HepG2 (cell line): ENCODE results near the gene MRPL48. TPM values are rescaled to one million over a fixed set of nuclear protein-coding genes. Genes with fewer than 3 reads are reported as not detected.

Experiments
- EZH2 ChIP-seq: conservative IDR thresholded peaks from 2 replicates; pipeline ENCODE4 v1.6.1; 2012; ENCODE audit warnings: mild to moderate bottlenecking, low read depth, low read length, moderate library complexity
- FOXJ3 ChIP-seq: sonication (generic); formaldehyde crosslinking; IDR thresholded peaks from 2 replicates; pipeline ENCODE4 v1.4.0; 2020; ENCODE audit warnings: missing genetic modification reagents, mild to moderate bottlenecking, borderline replicate concordance
- HNRNPH1 ChIP-seq: fragments of 200-400 bp; formaldehyde crosslinking; optimal IDR thresholded peaks from 2 replicates; pipeline ENCODE3; 2017; ENCODE audit warnings: mild to moderate bottlenecking, low read depth, low read length
- HNRNPUL1 ChIP-seq: fragments of 200-400 bp; formaldehyde crosslinking; IDR thresholded peaks from 2 replicates; pipeline ENCODE4 v1.6.1; 2017; ENCODE audit warnings: low read depth, mild to moderate bottlenecking, low read length, moderate library complexity
- HOXA5 ChIP-seq: sonication (generic); formaldehyde crosslinking; IDR thresholded peaks from 2 replicates; pipeline ENCODE4 v1.4.0; 2020; ENCODE audit warnings: missing genetic modification reagents
- KDM1A ChIP-seq: IDR thresholded peaks from 2 replicates; pipeline ENCODE4 v1.6.1; 2016; ENCODE audit warnings: missing compliant biosample characterization
- KLF16 ChIP-seq, 2 experiments: sonication (generic) in 1 of 2; formaldehyde crosslinking in 1 of 2; IDR thresholded peaks; 2 replicates each; pipeline versions ENCODE4 v1.6.1 to v1.8.0; 2016 to 2023; ENCODE audit warnings: missing genetic modification reagents in 2 of 2, missing compliant biosample characterization in 1 of 2
- NFKB2 ChIP-seq: sonication (generic); formaldehyde crosslinking; IDR thresholded peaks from 2 replicates; pipeline ENCODE4 v1.4.0; 2020; ENCODE audit warnings: missing genetic modification reagents, borderline replicate concordance
- RFX5 ChIP-seq: IDR thresholded peaks from 2 replicates; pipeline ENCODE4 v1.6.1; 2011; ENCODE audit warnings: low read depth, low read length, improper control_type of control experiment
- SNRNP70 ChIP-seq: fragments of 200-400 bp; formaldehyde crosslinking; IDR thresholded peaks from 2 replicates; pipeline ENCODE4 v1.6.1; 2017; ENCODE audit warnings: mild to moderate bottlenecking, low read depth, low read length, moderate library complexity
- SOX13 ChIP-seq, 3 experiments: fragments of 450-650 bp in 1 of 3; sonication (generic) in 1 of 3; formaldehyde crosslinking in 1 of 3; IDR thresholded peaks in 2 of 3; conservative IDR thresholded peaks in 1 of 3; 2 replicates each; pipeline versions ENCODE4 v1.5.0 to v1.6.1; 2016 to 2020; ENCODE audit warnings: antibody characterized with exemption in 1 of 3, mild to moderate bottlenecking in 1 of 3, missing compliant biosample characterization in 1 of 3, missing genetic modification reagents in 1 of 3, moderate library complexity in 1 of 3
- U2AF1 ChIP-seq: fragments of 200-400 bp; formaldehyde crosslinking; optimal IDR thresholded peaks from 2 replicates; pipeline ENCODE3; 2017; ENCODE audit warnings: mild to moderate bottlenecking, low read depth, low read length
- U2AF2 ChIP-seq: fragments of 200-400 bp; formaldehyde crosslinking; IDR thresholded peaks from 2 replicates; pipeline ENCODE4 v1.6.1; 2017; ENCODE audit warnings: low read depth, mild to moderate bottlenecking, low read length
- polyA plus RNA-seq, 8 experiments: library from polyadenylated mRNA; depleted of rRNA in 3 of 8; stranded (reverse) in 7 of 8; unstranded in 1 of 8; fragments of >200 nt; fragmentation: Illumina TruSeq in 4 of 8; extraction: Trizol in 4 of 8; gene quantifications; 2 replicates each; pipeline versions ENCODE4 v1.2.1 to v1.2.3, GENCODE V29; 2011 to 2016; ENCODE audit warnings: low read depth in 4 of 8, missing spikeins in 1 of 8, mixed read lengths in 1 of 8; ENCODE audit not compliant: insufficient read depth in 1 of 8
- total RNA-seq, 5 experiments: library from RNA; depleted of rRNA; stranded (reverse); fragments of >200 nt; fragmentation: Illumina TruSeq; extraction: Trizol; gene quantifications; 2 replicates each; pipeline ENCODE4 v1.2.3, GENCODE V29; 2016; ENCODE audit warnings: low read depth in 1 of 5
- TF ChIP-seq, protein P1 (sequence below), 2 experiments: sonication (generic) in 1 of 2; formaldehyde crosslinking in 1 of 2; IDR thresholded peaks; 2 replicates each; pipeline versions ENCODE4 v1.4.0 to v1.6.1; 2016 to 2020; ENCODE audit warnings: borderline replicate concordance in 1 of 2, low read depth in 1 of 2, mild to moderate bottlenecking in 1 of 2, missing genetic modification reagents in 1 of 2
- TF ChIP-seq, protein P2 (sequence below): sonication (generic); formaldehyde crosslinking; conservative IDR thresholded peaks from 2 replicates; pipeline ENCODE4 v1.4.0; 2020; ENCODE audit warnings: mild to moderate bottlenecking, missing genetic modification reagents, moderate library complexity
- TF ChIP-seq, protein P3 (sequence below): IDR thresholded peaks from 2 replicates; pipeline ENCODE4 v1.6.1; 2016; ENCODE audit warnings: low read depth, missing genetic modification reagents, missing compliant biosample characterization

Gene MRPL48
- total and polyA plus RNA-seq, 2 of the 13 experiments (the other 11 are each of a cell fraction or from before 2014, with no cell fraction given) = 61.2 to 67.9 TPM

DNA sequence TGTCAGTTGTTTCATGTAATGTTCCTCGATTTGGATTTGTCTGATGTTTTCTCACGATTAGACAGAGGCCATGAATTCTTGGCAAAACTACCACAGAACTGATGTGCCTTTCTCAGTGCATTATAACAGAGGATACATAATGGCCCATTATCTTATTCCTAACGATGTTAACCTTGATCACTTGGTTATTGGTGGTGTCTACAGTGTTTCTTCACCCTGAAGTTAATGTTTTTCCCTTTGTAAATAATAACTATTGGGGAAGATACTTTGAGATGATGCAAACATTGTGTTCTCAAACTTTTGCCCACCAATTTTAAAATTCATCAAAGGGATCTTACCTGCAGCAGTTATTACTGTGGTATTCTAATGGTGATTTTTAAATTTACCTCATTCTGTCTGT is 39.9 kb upstream of the MRPL48 start (continued):
- TF ChIP-seq SOX13 (IDR thresholded peaks at IDR 0.05) (no peak), SOX13 (CRISPR knock-in tag; conservative IDR thresholded peaks at IDR 0.05 in 1 of 2, IDR thresholded peaks at IDR 0.05 in 1 of 2) (peak in 1 of 2 experiments; percentile 64; a peak in 2 of 4 replicates), U2AF2 (no peak), KDM1A (CRISPR knock-in tag) (no peak), NFKB2 (CRISPR knock-in tag) (no peak), HOXA5 (no peak), HNRNPH1 (no peak), HNRNPUL1 (no peak), SNRNP70 (no peak), RFX5 (no peak), KLF16 (CRISPR knock-in tag; IDR thresholded peaks at IDR 0.05) (no peak), U2AF1 (no peak), FOXJ3 (CRISPR knock-in tag) (no peak), EZH2 (no peak)
- TF ChIP-seq, protein P1, sequence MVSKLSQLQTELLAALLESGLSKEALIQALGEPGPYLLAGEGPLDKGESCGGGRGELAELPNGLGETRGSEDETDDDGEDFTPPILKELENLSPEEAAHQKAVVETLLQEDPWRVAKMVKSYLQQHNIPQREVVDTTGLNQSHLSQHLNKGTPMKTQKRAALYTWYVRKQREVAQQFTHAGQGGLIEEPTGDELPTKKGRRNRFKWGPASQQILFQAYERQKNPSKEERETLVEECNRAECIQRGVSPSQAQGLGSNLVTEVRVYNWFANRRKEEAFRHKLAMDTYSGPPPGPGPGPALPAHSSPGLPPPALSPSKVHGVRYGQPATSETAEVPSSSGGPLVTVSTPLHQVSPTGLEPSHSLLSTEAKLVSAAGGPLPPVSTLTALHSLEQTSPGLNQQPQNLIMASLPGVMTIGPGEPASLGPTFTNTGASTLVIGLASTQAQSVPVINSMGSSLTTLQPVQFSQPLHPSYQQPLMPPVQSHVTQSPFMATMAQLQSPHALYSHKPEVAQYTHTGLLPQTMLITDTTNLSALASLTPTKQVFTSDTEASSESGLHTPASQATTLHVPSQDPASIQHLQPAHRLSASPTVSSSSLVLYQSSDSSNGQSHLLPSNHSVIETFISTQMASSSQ (IDR thresholded peaks at IDR 0.05; ENCODE audit: low read depth) = peak; percentile 68
- TF ChIP-seq, protein P1 (CRISPR knock-in tag; IDR thresholded peaks at IDR 0.05; ENCODE audit: borderline replicate concordance) = no peak
- TF ChIP-seq, protein P2, sequence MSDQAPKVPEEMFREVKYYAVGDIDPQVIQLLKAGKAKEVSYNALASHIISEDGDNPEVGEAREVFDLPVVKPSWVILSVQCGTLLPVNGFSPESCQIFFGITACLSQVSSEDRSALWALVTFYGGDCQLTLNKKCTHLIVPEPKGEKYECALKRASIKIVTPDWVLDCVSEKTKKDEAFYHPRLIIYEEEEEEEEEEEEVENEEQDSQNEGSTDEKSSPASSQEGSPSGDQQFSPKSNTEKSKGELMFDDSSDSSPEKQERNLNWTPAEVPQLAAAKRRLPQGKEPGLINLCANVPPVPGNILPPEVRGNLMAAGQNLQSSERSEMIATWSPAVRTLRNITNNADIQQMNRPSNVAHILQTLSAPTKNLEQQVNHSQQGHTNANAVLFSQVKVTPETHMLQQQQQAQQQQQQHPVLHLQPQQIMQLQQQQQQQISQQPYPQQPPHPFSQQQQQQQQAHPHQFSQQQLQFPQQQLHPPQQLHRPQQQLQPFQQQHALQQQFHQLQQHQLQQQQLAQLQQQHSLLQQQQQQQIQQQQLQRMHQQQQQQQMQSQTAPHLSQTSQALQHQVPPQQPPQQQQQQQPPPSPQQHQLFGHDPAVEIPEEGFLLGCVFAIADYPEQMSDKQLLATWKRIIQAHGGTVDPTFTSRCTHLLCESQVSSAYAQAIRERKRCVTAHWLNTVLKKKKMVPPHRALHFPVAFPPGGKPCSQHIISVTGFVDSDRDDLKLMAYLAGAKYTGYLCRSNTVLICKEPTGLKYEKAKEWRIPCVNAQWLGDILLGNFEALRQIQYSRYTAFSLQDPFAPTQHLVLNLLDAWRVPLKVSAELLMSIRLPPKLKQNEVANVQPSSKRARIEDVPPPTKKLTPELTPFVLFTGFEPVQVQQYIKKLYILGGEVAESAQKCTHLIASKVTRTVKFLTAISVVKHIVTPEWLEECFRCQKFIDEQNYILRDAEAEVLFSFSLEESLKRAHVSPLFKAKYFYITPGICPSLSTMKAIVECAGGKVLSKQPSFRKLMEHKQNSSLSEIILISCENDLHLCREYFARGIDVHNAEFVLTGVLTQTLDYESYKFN (CRISPR knock-in tag) = peak; percentile 30; the same call in 1 of the 2 replicates
- TF ChIP-seq, protein P3, sequence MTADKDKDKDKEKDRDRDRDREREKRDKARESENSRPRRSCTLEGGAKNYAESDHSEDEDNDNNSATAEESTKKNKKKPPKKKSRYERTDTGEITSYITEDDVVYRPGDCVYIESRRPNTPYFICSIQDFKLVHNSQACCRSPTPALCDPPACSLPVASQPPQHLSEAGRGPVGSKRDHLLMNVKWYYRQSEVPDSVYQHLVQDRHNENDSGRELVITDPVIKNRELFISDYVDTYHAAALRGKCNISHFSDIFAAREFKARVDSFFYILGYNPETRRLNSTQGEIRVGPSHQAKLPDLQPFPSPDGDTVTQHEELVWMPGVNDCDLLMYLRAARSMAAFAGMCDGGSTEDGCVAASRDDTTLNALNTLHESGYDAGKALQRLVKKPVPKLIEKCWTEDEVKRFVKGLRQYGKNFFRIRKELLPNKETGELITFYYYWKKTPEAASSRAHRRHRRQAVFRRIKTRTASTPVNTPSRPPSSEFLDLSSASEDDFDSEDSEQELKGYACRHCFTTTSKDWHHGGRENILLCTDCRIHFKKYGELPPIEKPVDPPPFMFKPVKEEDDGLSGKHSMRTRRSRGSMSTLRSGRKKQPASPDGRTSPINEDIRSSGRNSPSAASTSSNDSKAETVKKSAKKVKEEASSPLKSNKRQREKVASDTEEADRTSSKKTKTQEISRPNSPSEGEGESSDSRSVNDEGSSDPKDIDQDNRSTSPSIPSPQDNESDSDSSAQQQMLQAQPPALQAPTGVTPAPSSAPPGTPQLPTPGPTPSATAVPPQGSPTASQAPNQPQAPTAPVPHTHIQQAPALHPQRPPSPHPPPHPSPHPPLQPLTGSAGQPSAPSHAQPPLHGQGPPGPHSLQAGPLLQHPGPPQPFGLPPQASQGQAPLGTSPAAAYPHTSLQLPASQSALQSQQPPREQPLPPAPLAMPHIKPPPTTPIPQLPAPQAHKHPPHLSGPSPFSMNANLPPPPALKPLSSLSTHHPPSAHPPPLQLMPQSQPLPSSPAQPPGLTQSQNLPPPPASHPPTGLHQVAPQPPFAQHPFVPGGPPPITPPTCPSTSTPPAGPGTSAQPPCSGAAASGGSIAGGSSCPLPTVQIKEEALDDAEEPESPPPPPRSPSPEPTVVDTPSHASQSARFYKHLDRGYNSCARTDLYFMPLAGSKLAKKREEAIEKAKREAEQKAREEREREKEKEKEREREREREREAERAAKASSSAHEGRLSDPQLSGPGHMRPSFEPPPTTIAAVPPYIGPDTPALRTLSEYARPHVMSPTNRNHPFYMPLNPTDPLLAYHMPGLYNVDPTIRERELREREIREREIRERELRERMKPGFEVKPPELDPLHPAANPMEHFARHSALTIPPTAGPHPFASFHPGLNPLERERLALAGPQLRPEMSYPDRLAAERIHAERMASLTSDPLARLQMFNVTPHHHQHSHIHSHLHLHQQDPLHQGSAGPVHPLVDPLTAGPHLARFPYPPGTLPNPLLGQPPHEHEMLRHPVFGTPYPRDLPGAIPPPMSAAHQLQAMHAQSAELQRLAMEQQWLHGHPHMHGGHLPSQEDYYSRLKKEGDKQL (CRISPR knock-in tag) = no peak
